ENCODE data around the gene TINCR.

Gene TINCR

DNA sequence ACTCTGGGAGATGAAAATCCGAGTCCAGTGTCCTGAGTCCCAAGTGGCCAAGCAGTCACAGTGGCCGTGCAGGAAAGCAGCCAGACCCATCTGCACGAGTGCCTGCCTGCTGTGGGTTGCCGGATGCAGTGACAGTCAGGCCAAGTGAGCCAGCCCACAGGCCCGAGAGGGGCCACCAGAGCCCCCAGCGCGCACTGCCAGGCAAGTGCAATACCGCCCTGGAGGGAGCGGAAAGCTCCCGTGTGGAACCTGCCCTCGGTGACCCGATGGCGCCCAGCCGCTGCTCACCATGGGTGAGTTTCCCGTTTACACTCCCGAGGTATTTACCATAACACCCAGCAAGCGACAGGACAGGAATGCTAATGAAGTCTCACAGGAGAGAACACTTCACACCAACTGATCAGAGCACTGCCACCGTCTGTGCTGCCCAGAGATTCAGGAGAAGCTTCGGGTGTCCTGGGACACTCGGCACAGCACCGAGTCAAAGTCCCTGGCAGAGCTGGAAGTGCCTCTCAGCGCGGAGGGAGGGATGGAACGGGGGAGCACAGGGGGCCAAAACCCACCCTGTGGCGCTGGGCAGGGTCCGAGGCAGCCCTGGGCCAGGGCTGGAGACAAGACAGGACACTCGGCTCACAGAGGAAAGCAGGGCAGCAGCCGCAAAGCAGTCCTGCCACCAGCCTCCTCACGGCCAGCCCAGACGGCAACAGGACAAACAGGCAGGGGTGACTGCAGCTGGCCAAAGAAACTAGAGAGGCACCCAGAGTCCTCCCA lies 21.3 kb upstream of the TINCR start:
- DNase-seq, result no peak

GRCh38 chr19:5588441-5588840 lies 20.7 kb upstream of the TINCR start:
- no peak for DNase-seq

GRCh38 chr19:5587661-5588060 lies 19.9 kb upstream of the TINCR start:
- DNase-seq, result no peak

- no peak for DNase-seq
Measured at GRCh38 chr19:5587071-5587455, 19.3 kb upstream of the TINCR start.

DNA sequence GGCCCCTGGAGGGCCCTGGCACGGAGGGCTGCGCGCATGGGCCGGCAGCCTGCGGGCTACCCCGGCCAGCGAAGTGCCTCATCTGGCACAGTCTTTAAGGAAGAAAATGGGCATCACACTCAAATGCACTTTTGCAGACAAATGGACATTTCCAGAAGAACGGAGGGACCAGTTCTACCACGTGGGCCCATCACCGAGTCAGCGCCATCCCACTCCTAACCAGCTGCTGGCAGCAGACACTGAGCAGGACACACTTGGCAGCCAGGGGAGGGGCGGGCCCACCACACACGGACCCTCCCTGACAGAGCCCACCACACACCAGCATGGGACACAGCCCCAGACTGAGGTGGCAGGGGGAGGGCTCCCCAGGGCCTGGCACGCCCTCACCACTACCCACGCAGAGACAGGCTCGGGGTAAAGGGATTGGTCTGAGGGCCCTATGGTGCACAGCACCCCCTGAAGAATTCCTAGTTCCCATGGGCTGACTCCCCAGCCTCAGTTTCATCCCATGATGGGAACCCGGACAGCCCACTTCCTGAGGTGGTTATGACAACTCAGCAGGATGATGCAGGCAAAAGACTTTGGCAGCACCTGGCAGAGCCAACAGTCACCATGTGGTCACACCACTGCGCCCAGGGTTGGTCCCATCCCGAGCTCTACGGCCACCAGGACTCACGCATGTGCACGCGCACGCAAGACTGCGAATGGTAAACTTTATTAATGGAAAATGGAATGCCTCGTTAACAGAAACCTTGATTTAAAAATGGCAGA lies 18.7 kb upstream of the TINCR start:
- DNase-seq, result no peak

GRCh38 chr19:5585461-5586299 lies 17.9 kb upstream of the TINCR start:
- no peak for DNase-seq

- no peak for DNase-seq
Measured at GRCh38 chr19:5580161-5580571, 12.4 kb upstream of the TINCR start.

DNA sequence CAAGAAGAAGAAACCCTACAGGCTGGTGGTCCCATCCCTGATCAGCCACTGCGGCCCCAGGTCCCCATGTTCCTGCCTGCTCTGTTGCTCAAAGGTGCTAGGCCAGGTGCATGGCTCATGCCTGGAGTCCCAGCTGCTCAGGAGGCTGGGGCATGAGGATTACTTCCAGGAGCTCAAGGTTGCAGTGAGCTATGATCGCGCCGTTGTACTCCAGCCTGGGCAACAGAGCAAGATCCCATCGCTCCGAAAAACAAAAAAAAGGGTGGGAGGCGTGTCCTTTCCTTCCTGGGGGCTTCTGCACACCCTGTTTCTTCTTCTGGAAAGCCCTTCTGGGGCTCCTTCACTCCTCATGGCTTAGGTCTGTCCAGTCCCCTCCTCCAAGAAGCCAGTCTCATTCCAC lies 11.9 kb upstream of the TINCR start:
- DNase-seq, result no peak

DNA sequence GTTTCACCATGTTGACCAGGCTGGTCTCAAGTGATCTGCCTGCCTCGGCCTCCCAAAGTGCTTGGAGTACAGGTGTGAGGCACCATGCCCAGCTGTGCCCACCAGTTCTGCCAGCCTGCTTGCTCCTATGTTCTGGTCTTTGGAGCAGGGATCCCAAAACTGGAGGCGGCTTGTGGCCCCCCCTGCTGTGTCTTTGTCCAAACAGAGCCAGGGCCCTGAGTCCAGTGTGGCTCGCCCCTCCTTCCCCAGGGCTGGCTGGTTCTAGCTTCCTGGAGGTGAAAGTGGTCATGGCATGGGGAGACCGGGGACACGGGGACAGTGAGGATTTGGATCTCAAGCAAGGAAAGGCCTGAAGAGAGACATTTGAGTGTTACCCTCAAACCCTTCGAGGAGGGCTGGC lies 11.5 kb upstream of the TINCR start:
- DNase-seq, result no peak

DNA sequence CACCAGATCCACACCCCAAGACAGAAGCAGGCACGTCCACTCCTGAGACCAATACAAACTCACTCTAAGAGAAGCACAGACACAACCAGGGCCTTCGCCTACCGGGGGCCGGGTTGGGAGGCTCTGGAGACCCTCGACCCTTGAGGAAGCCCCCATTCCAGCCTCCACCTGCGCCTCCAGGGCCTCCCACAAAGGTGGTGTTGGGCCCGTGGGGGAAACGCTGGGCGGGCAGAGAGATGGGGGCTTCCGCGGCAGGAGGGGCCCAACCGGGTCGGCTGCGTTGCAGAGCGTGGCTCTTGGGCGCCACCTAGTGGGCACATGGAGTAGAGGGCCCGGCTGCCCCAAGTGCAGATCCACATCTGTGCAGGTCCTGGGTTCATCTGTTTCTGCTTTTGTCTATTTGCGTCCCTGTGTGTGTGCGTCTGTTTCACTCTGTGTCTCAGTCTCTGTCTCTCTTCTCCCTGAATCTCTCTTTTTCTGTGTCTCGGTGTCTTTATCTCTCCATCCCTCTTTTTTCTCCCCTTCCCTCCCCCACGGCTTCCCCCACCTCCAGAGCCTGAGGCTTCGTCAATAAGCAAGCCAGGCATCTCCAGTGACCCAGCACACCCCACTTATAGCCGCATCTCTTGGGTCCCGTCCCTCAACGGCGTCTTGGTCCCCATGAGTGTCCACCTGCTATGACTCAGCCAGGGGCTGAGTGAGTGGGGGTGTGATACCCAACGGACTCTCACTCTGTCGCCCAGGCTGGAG lies 10.5 kb upstream of the TINCR start:
- DNase-seq, result peak in 1 of 2 experiments; percentile 58

- DNase-seq, result no peak
Measured at GRCh38 chr19:5575590-5575989, 7.8 kb upstream of the TINCR start.

DNA sequence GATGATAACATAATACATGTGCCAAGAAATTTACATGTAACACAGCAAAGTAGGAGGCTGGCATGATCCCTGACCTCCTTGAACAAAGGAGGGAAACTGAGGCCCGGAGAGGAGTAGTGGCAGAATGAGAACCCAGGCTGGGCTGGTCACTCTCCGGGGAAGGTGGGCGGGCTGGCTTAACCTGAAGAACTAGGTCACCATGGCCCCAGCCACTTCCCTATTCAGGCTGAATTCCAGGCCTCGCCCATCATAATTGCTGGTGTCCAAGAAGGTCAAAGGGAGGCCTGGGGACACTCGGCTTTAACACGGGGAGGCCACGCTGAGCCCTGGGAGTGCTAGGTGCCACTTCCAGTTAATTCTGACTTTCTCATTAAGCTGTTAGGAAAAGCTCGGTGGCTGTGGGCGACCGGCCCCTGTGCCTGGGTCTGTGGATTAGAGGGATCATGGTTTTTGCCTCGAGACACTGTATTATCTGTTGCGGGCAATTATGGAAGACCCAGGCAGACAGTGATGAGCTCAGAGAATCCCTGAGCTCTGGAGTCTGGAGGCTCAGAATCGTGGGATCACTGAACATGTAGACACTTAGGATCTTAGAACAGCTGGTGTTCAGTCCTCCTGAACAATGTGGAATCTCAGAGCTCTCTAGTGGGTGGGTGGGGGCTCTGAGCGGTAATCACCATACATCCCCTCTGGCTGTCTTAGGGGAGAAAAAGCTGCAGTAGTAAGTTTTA lies 5.0 kb upstream of the TINCR start:
- no peak for DNase-seq

GRCh38 chr19:5571777-5572176 lies 4.0 kb upstream of the TINCR start:
- DNase-seq, result no peak

DNA sequence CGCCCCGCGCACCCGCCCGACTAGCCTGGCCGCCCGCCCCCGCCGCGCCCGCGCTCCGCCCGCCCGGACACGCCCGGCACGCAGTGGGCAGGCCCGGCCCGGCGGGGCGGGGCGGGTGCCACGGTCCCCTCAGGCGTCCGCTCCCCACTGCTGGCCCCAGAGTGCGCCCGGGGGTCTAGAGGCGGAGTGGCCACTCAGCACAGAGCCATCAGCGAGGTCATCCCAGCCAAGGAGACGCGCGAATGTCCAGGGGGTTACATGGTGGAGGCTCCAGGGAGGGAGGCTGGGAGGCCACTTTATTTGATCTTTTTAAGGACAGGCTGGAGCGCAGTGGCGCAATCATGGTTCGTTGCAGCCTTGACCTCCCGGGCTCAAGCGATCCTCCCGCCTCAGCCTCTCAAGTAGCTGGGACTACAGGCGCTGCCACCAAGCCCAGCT lies 236 bp upstream of the TINCR start:
- DNase-seq, result no peak

DNA sequence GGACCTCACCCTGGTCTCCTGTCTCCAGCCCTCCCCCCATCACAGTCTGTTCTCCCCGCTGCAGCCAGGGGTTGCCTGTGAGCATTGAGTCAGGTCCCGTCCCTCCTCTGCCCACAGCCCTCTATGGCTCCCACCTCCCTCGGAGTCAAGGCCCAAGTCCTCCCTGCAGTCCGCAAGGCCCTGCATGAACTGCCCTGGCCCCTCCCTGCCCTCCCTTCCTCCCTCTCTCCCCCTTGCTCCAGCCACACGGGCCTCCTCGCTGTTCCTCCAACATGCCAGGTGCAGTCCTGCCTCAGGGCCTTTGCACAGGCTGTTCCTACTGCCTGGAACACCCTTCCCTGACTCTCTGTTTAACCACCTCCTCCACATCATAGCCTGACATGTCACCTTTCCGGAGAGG lies 2.8 kb downstream of the TINCR start:
- no peak for DNase-seq

GRCh38 chr19:5563935-5564612 lies 3.7 kb downstream of the TINCR start:
- DNase-seq, result no peak

- no peak for DNase-seq
Measured at GRCh38 chr19:5563008-5563431, 4.7 kb downstream of the TINCR start.

- no peak for DNase-seq
Measured at GRCh38 chr19:5562280-5562679, 5.5 kb downstream of the TINCR start.

DNA sequence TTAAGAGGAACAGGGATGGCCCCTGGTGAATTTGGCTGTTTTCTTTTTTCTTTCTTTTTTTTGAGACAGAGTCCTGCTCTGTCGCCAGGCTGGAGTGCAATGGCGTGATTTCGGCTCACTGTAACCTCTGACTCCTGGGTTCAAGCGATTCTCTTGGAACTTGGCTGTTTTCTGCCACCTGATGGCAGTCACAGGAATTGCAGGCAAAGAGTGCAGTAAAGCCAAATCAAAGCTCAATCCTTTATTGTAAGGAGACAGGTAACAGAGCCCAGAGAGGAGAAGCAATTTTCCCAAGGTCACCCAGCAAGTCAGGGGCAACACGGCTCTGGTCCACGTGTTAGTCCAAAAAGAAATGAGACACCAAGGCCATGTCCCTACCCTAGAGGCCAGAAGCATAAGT lies 6.2 kb downstream of the TINCR start:
- DNase-seq, result peak in 1 of 2 experiments; percentile 25

DNA sequence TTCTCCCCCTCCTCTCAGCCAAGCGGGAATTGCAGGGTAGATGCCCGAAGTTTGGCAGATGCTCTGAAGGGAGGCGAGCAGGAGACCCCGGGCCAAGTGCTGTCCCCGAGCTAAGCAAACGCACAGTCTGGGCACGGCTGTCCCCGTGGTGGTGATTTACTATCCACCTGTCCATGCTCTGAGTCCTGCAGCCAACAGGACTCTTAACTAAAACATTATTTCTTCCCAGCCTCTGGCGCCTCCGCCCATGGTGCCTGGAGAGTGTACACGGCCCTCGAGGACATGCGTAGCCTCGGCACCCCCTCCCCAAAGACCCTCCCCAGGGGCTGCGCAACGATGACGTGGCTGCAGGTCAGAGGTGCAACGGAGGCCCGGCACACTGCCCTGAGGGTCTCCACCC lies 7.6 kb downstream of the TINCR start:
- DNase-seq, result no peak

- peak in 1 of 2 experiments; percentile 29 for DNase-seq
Measured at GRCh38 chr19:5559804-5560133, 8.0 kb downstream of the TINCR start.

Data from NCI-H526 (cell line).